ENCODE data around the gene HLA-DPA1.

HLA-DPA1 gene

DNA sequence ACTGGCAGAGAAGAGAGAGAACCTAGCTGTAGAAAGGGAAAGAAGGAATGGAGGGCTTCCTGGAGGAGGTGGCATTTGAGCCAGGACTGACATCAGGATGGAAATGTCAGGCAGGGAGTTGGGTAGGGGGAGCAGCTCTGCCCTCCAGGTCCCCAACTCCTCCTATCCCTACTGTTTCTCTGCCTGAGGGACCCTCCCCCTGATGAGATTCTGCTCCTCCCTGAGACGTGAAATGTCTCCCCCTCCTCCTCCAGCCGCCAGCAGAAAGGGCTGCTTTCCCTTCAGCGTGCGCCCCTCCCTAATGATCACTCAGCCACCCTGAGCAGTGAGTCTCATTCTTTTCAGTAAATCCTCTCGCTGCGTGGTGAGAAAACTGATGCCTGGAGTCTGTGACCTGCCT, 43.0 kb upstream of the HLA-DPA1 start:
- H3K4me3 ChIP-seq (replicated peaks; ENCODE audit: low read depth, low read length): no peak overlapping the region
- DNase-seq (ENCODE audit: low read depth): no peak
- TF ChIP-seq, protein P1, sequence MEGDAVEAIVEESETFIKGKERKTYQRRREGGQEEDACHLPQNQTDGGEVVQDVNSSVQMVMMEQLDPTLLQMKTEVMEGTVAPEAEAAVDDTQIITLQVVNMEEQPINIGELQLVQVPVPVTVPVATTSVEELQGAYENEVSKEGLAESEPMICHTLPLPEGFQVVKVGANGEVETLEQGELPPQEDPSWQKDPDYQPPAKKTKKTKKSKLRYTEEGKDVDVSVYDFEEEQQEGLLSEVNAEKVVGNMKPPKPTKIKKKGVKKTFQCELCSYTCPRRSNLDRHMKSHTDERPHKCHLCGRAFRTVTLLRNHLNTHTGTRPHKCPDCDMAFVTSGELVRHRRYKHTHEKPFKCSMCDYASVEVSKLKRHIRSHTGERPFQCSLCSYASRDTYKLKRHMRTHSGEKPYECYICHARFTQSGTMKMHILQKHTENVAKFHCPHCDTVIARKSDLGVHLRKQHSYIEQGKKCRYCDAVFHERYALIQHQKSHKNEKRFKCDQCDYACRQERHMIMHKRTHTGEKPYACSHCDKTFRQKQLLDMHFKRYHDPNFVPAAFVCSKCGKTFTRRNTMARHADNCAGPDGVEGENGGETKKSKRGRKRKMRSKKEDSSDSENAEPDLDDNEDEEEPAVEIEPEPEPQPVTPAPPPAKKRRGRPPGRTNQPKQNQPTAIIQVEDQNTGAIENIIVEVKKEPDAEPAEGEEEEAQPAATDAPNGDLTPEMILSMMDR (IDR thresholded peaks at IDR 0.05; ENCODE audit: low read length, missing control alignments): no peak

DNA sequence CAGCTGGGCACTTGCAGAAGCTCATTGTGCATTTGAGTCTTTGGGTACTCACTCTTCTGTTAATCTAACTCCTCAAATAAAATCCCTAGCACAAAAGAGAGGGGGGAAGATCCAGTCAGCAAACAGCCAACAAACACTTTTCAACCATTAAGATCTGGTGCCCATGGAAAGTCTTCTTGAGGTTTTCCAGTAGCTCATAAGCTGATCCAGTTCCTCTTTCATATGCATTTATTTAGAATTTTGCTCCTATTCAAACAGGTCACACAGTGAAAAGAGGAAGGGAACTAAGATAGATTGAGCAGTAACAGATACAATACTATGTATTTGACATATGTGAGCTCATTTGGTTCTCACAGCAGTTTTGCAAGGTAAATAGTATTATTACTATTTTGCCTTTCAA, 41.0 kb upstream of the HLA-DPA1 start:
- DNase-seq (ENCODE audit: low read depth): no peak
- TF ChIP-seq, protein P1 (IDR thresholded peaks at IDR 0.05; ENCODE audit: low read length, missing control alignments): no peak
- no peak overlapping the region for H3K4me3 ChIP-seq (replicated peaks; ENCODE audit: low read depth, low read length)

DNA sequence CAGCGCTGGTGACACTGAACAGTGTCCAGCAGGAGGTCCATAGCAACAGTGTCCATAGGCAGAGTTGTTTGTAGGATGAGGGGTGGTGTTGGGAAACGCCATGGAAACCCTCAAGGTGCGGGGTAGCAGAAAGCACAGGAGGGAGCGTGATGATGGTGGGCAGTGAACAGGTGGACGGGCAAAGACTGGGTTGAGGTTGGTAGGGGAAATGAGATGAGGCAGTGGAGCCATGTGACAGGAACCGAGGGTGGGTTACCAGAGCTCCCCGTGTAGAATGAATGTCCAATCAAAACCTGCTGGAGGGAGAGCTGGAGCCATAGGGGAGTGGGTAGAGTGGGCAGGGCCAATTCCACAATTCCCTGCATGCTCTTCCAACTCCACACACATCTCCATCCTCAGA, 40.3 kb upstream of the HLA-DPA1 start:
- H3K4me3 ChIP-seq (replicated peaks; ENCODE audit: low read depth, low read length): no peak overlapping the region
- no peak for DNase-seq (ENCODE audit: low read depth)

DNA sequence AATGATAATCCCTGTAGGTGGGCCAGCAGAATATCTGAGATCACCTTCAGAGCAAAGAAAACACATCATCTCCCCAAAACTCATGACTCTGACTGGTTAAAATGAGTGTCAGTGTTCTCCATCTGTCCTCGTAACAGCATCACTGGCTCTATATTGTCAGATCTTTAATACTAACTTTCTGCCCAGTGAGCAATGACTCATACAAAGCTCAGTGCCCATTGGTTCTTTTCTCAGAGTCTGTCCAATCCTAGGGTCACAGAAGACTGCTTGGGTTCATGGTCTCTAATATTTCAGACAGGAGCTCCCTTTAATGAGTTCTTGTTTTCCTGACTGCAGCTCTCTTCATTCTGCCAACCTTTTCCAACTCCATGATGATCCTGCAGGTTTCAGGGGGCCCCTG, 38.7 kb upstream of the HLA-DPA1 start:
- peak; percentile 58 for DNase-seq (ENCODE audit: low read depth)
- TF ChIP-seq, protein P1 (IDR thresholded peaks at IDR 0.05; ENCODE audit: low read length, missing control alignments): no peak
- no peak overlapping the region for H3K4me3 ChIP-seq (replicated peaks; ENCODE audit: low read depth, low read length)

More for the DNA sequence above, 40.3 kb upstream of the HLA-DPA1 start:
- TF ChIP-seq, protein P1 (IDR thresholded peaks at IDR 0.05; ENCODE audit: low read length, missing control alignments): no peak

DNA sequence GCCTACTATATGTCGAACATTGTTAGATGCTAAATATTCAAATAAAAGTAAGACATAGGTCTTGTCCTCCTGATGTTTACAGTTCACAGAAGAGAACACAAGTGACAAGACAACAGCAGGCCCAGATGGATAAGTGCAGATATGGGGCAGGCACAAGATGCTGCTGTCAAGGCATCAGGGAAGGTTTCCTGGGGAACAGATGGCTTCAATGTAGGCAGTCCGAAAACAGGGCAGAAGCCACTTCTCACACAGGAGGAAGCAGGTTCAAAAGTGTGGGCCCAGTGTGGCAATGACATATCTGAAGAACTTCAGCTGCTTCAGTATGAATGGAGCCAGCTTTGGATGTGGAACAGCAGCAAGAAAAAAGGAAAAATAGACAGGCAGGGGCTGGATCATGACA, 34.9 kb upstream of the HLA-DPA1 start:
- no peak for DNase-seq (ENCODE audit: low read depth)
- TF ChIP-seq, protein P1 (IDR thresholded peaks at IDR 0.05; ENCODE audit: low read length, missing control alignments): no peak

DNA sequence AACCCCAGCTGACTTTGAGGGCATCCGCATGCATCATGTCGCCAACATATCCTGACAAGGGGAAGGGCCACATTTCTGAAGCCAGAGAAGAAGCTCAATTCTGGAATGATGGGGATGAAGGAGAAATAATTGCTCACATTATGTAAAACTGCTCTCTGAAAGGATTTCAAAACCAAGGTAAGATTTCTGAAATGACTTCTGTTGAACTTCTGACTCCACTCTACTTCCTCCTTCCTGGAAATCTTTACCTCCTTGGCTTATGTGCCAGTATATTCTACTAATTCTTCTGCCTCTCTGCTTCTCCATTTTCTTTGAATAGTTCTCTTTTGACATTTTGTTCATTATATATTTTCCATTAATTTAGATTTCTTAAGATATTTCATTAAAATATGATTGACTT, 34.2 kb upstream of the HLA-DPA1 start:
- H3K4me3 ChIP-seq (replicated peaks; ENCODE audit: low read depth, low read length): no peak overlapping the region
- no peak for DNase-seq (ENCODE audit: low read depth)
- TF ChIP-seq, protein P1 (IDR thresholded peaks at IDR 0.05; ENCODE audit: low read length, missing control alignments): no peak

More for the DNA sequence above, 34.9 kb upstream of the HLA-DPA1 start:
- H3K4me3 ChIP-seq (replicated peaks; ENCODE audit: low read depth, low read length): no peak overlapping the region
